K562 (cell line): Measurements from ENCODE around the gene RGS8. TPM values are rescaled to one million over a fixed set of nuclear protein-coding genes. Genes with fewer than 3 reads are reported as not detected.

Experiments used
- ATAC-seq: fragments of 200-7000 bp; cut with Tn5 transposase; 3 replicates; pipeline ENCODE4 v1.9.1; 2020; ENCODE audit warnings: moderate library complexity
- BruUV-seq: library from RNA; stranded (reverse); fragments of 400-500 nt; replicated peaks from 2 replicates; lab custom pipeline; 2021; lab: Mats Ljungman, UMichigan
- CTCF ChIA-PET: fragments of 300-600 bp; formaldehyde crosslinking; extraction: SDS; loops from one replicate; lab custom pipeline; 2021; ENCODE audit warnings: low intra/inter-chr PET ratio; lab: Yijun Ruan, JAX
- POLR2A ChIA-PET: fragments of 300-600, 350-650 bp; sonication (Branson Sonifier 250); formaldehyde crosslinking; extraction: SDS; loops from one replicate; lab custom pipeline; 2021; ENCODE audit warnings: antibody characterized with exemption, inconsistent platforms; lab: Yijun Ruan, JAX
- DNase-seq, 4 experiments: peaks; one replicate each; pipeline versions ENCODE4 v3.0.0 to v3.0.0-alpha.2; 2011 to 2018; ENCODE audit warnings: low spot score in 3 of 4, mixed read lengths in 3 of 4; ENCODE audit errors: extremely low read depth in 1 of 4
- FAIRE-seq: peaks from 2 replicates; lab custom pipeline; 2011; peaks lifted over from hg19 to GRCh38; lab: Jason Lieb, UNC
- H2AFZ ChIP-seq: 2 replicates; pipeline ENCODE4 v1.6.0; 2011; ENCODE audit warnings: low read depth, low read length, control low read depth, inconsistent platforms
- H3K27ac ChIP-seq: fragments of 200-600 bp; 3 replicates; pipeline ENCODE4 v1.8.0; 2011; ENCODE audit warnings: low read depth, mild to moderate bottlenecking, control low read depth, inconsistent platforms, low read length, moderate library complexity, mixed read lengths; ENCODE audit errors: extremely low read depth
- H3K27me3 ChIP-seq, 2 experiments: fragments of 300-600 bp in 1 of 2; 2 replicates in 1 of 2; 3 replicates in 1 of 2; pipeline versions ENCODE4 v1.6.0 to v1.8.0; 2011; ENCODE audit warnings: inconsistent platforms in 2 of 2, low read length in 2 of 2, mild to moderate bottlenecking in 1 of 2, mixed read lengths in 1 of 2, moderate library complexity in 1 of 2; ENCODE audit not compliant: control insufficient read depth in 2 of 2, insufficient read depth in 2 of 2
- H3K36me3 ChIP-seq: fragments of 300-600 bp; 3 replicates; pipeline ENCODE4 v1.8.0; 2011; ENCODE audit warnings: mild to moderate bottlenecking, low read length, inconsistent platforms; ENCODE audit not compliant: control insufficient read depth, insufficient read depth
- H3K4me1 ChIP-seq, 2 experiments: fragments of 200-600 bp in 1 of 2; replicated peaks in 1 of 2; 2 replicates in 1 of 2; 3 replicates in 1 of 2; pipeline versions ENCODE4 v1.5.1 to v1.8.0; 2011; ENCODE audit warnings: inconsistent platforms in 2 of 2, low read length in 2 of 2, mild to moderate bottlenecking in 1 of 2, mixed read lengths in 1 of 2, moderate library complexity in 1 of 2; ENCODE audit not compliant: control insufficient read depth in 2 of 2, insufficient read depth in 2 of 2
- H3K4me2 ChIP-seq: 2 replicates; pipeline ENCODE4 v1.6.1; 2011; ENCODE audit warnings: low read length, control low read depth, inconsistent platforms, mixed read lengths; ENCODE audit not compliant: insufficient read depth
- H3K4me3 ChIP-seq: fragments of 200-600 bp; sonication (generic), shearing (Covaris generic); 2 replicates; pipeline ENCODE4 v1.5.1; 2016; ENCODE audit warnings: control low read depth, inconsistent platforms
- H3K79me2 ChIP-seq: fragments of 200-600 bp; 3 replicates; pipeline ENCODE4 v1.8.0; 2011; ENCODE audit warnings: low read length, inconsistent platforms; ENCODE audit not compliant: control insufficient read depth, insufficient read depth
- H3K9ac ChIP-seq, 2 experiments: 2 replicates each; pipeline versions ENCODE4 v1.6.0 to v1.6.1; 2011; ENCODE audit warnings: low read depth in 2 of 2, low read length in 2 of 2, control low read depth in 1 of 2, inconsistent platforms in 1 of 2, mild to moderate bottlenecking in 1 of 2, mixed read lengths in 1 of 2; ENCODE audit not compliant: insufficient read depth in 1 of 2
- H3K9me1 ChIP-seq: one replicate; pipeline ENCODE4 v1.6.0; 2011; ENCODE audit warnings: inconsistent platforms, mild to moderate bottlenecking, low read length, moderate library complexity; ENCODE audit not compliant: control insufficient read depth, insufficient read depth
- H3K9me3 ChIP-seq: replicated peaks from 2 replicates; pipeline ENCODE4 v1.5.1; 2011; ENCODE audit warnings: low read depth, low read length, inconsistent platforms; ENCODE audit not compliant: control insufficient read depth, insufficient read depth
- H4K20me1 ChIP-seq: replicated peaks from 2 replicates; pipeline ENCODE4 v1.6.1; 2011; ENCODE audit warnings: low read length, inconsistent platforms, mixed read lengths; ENCODE audit not compliant: control insufficient read depth, insufficient read depth
- ATF4 ChIP-seq: fragments of 450-650 bp; formaldehyde crosslinking; IDR thresholded peaks from 2 replicates; pipeline ENCODE4 v1.4.0; 2022; ENCODE audit warnings: mild to moderate bottlenecking, moderate library complexity
- CAMTA2 ChIP-seq: fragments of 250-450 bp; sonication (Bioruptor Pico); conservative IDR thresholded peaks from 2 replicates; pipeline ENCODE4 v1.5.1; 2022
- CCNT2 ChIP-seq: IDR thresholded peaks from 2 replicates; pipeline ENCODE4 v1.6.1; 2011; ENCODE audit warnings: borderline replicate concordance, low read depth, mild to moderate bottlenecking, moderate library complexity, mixed read lengths, low read length; ENCODE audit not compliant: insufficient read length; ENCODE audit errors: extremely low read depth
- CHD2 ChIP-seq: IDR thresholded peaks from 2 replicates; pipeline ENCODE4 v1.6.1; 2011; ENCODE audit warnings: low read depth, low read length
- HMGXB4 ChIP-seq: sonication (generic); formaldehyde crosslinking; IDR thresholded peaks from 2 replicates; pipeline ENCODE4 v1.8.1; 2023; ENCODE audit warnings: mild to moderate bottlenecking, missing genetic modification reagents
- RNF219 ChIP-seq: fragments of 250-450 bp; sonication (Bioruptor Pico); IDR thresholded peaks from 2 replicates; pipeline ENCODE4 v1.5.0; 2022; ENCODE audit warnings: mild to moderate bottlenecking
- ZBTB1 ChIP-seq: sonication (generic); formaldehyde crosslinking; IDR thresholded peaks from 2 replicates; pipeline ENCODE4 v1.8.1; 2023; ENCODE audit warnings: missing genetic modification reagents, low read depth, mild to moderate bottlenecking, borderline replicate concordance
- ZBTB26 ChIP-seq: fragments of 450-650 bp; formaldehyde crosslinking; IDR thresholded peaks from 2 replicates; pipeline ENCODE4 v1.4.0; 2022; ENCODE audit warnings: missing genetic modification characterization
- ZNF408 ChIP-seq: fragments of 250-450 bp; sonication (Bioruptor Pico); IDR thresholded peaks from 2 replicates; pipeline ENCODE4 v1.4.0; 2020; ENCODE audit warnings: low read depth, mild to moderate bottlenecking, moderate library complexity
- ZNF507 ChIP-seq: conservative IDR thresholded peaks from 2 replicates; pipeline ENCODE4 v1.6.1; 2017; ENCODE audit warnings: missing genetic modification characterization, missing compliant biosample characterization
- WGBS: fragments of 100-300 bp; shearing (Covaris generic); methylation state at CpG from one replicate; pipeline ENCODE4 v1.1.6; 2016; ENCODE audit warnings: low coverage, mixed read lengths; ENCODE audit not compliant: insufficient coverage; ENCODE audit errors: missing lambda C conversion rate; 5-methylcytosine and 5-hydroxymethylcytosine counted together
- in situ Hi-C: fragments of 300-500 bp; cut with MboI; formaldehyde crosslinking; loops from 4 replicates; pipeline ENCODE4 v1.15.0; 2018; ENCODE audit warnings: inconsistent platforms, mixed read lengths
- intact Hi-C: fragments of 100-400 bp; cut with micrococcal nuclease; formaldehyde crosslinking; loops from 2 replicates; pipeline ENCODE4 v1.14.2; 2022
- polyA plus RNA-seq, 8 experiments: library from polyadenylated mRNA; depleted of rRNA in 4 of 8; stranded (reverse) in 5 of 8; unstranded in 3 of 8; fragments of >200 nt; fragmentation: Nextera tagmentation in 2 of 8; fragmentation: Illumina TruSeq in 1 of 8; extraction: Ambion mirVana in 2 of 8; extraction: Trizol in 1 of 8; gene quantifications; 2 replicates each; pipeline versions ENCODE4 v1.2.1 to v1.2.3, GENCODE V29; 2011 to 2014; ENCODE audit warnings: inconsistent platforms in 1 of 8, missing spikeins in 1 of 8
- total RNA-seq, 7 experiments: library from RNA; depleted of rRNA in 6 of 7; stranded (reverse); fragments of >200 nt in 6 of 7; fragmentation: Illumina TruSeq in 2 of 7; extraction: Trizol in 2 of 7; gene quantifications; 2 replicates each; pipeline versions ENCODE4 v1.2.1 to v1.2.3, GENCODE V29; 2011 to 2021; ENCODE audit warnings: low replicate concordance in 1 of 7

RGS8 gene
- total and polyA plus RNA-seq, 9 of the 15 experiments (the other 6 are each of a cell fraction or from before 2014, with no cell fraction given) = not detected

GRCh38 chr1:182680901-182681567, 3.4 kb downstream of the RGS8 start:
- no peak overlapping the region for H3K9ac ChIP-seq
- no peak for ATAC-seq
- H2AFZ ChIP-seq = no peak overlapping the region
- DNase-seq = no peak
- 0% methylated on average over 4 of the region's 4 CpGs for WGBS
- H3K9me1 ChIP-seq = no peaks in the 10 kb centered on the region
- BruUV-seq = no TSS peak
- FAIRE-seq = no peak
- no peak overlapping the region for H3K4me3 ChIP-seq
- no peaks in the 10 kb centered on the region for H3K9me3 ChIP-seq
- intact Hi-C loops = no loop called here
- H3K4me1 ChIP-seq = no peaks in the 10 kb centered on the region
- no peak overlapping the region for H3K27ac ChIP-seq
- H3K4me2 ChIP-seq = no peak overlapping the region
- POLR2A ChIA-PET = interaction anchor here (0.8 to 1.5 kb wide), 3 partner anchors 9 to 14 kb away, joined by 3 to 7 read pairs (median 3); no protein-coding TSS in a partner anchor
- H3K36me3 ChIP-seq = no peaks in the 10 kb centered on the region
- no peak for TF ChIP-seq ATF4 (CRISPR knock-in tag)
- TF ChIP-seq ZNF507 (tag) = no peak
- no peak for TF ChIP-seq RNF219
- no peak for TF ChIP-seq ZBTB1 (CRISPR knock-in tag)
- no peak for TF ChIP-seq HMGXB4
- no peak for TF ChIP-seq ZBTB26 (CRISPR knock-in tag)
- TF ChIP-seq CAMTA2 (CRISPR knock-in tag) = no peak
- TF ChIP-seq CCNT2 = no peak
- no peak for TF ChIP-seq CHD2
- TF ChIP-seq ZNF408 (CRISPR knock-in tag) = no peak
- CTCF ChIA-PET = no interaction called here
- H3K79me2 ChIP-seq = no peaks in the 10 kb centered on the region
- in situ Hi-C loops = no loop called here
- no peaks in the 10 kb centered on the region; the same call in 1 of the 2 replicates for H4K20me1 ChIP-seq
- H3K27me3 ChIP-seq = peaks cover 9 to 39% of the 10 kb centered on the region in 2 experiments
